ENCODE results near the gene RNH1. TPM values are rescaled to one million over a fixed set of nuclear protein-coding genes. Genes with fewer than 3 reads are reported as not detected.

The RNH1 gene
- total and polyA plus RNA-seq, 2 experiments from 2014 or later: 105 to 199 TPM

DNA sequence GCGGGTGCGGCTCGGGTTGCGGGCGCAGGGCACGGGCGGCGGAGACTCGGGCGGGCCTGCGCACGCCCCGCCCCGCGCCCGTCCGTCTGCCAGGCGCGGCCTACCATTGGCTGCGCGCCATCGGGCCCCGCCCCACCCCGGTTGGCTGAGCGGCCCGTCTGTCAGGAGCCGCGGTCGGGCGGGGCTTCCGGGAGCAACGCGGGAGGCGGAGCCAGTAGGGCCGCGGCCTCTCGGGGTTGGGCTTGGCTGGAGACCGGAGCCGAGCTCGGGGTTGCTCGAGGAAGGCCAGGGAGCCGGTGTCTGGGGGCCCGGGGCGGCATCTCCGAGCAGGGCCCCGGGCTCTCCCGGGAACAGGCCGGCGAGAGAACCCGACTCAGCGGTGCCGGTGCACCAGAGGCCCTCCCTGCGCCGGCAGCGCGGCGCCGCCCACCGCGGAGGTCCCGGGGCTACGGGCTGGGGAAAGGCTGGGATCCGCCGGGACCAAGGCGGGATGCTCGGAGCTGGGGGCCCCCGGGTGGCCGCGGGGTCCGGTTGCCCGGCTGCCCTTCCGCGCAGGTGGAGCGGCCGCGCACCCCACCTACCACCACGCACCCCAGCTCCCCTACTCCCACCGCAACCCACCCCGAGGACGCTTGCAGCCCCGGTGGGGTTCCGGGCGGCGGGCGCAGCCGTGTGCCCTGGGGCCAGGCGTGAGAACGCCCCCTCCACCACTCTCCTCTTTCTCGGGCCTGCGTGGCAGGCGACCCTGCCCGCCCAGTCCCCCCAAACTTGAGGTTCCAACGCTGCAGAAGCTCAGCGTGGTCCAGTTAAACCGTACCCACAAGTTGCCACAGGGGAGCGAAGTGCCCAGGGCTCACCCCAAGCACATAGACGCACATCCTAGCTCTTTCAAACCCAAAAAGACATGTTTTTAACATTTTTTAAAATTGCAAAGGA lies 28.7 kb upstream of the RNH1 start, which contains the start of gene HRAS:
HRAS (minus strand) TSS at position 58 of the 936 bp plus-strand sequence.
- Histone ChIP-seq H3K27me3 (no peaks in the 10 kb centered on the region), H3K9me3 (ENCODE audit: low read depth) (no peaks in the 10 kb centered on the region), H3K4me2 (peak within 1 kb of the TSS; percentile 99), H2AFZ (peak within 1 kb of the TSS; percentile 52), H3K9me2 (replicated peaks; ENCODE audit: insufficient read depth) (no peaks in the 10 kb centered on the region), H3K79me2 (peaks cover 10% of the 10 kb centered on the region), H3K4me3 (peak within 1 kb of the TSS; percentile 77), H3K36me3 (replicated peaks; ENCODE audit: insufficient read depth, low read depth) (no peaks in the 10 kb centered on the region), H3K27ac (peak within 1 kb of the TSS; percentile 87), H4K20me1 (ENCODE audit: insufficient read depth, poor library complexity, severe bottlenecking) (peaks cover 15% of the 10 kb centered on the region), H3K4me1 (ENCODE audit: insufficient read depth) (peaks cover 25% of the 10 kb centered on the region)
- 5% methylated on average over 35 of the region's 97 CpGs for WGBS (ENCODE audit: low lambda C conversion rate, missing lambda C conversion rate)
- peak; percentile 99 for DNase-seq (ENCODE audit: low spot score)
- TF ChIP-seq EZH2 (IDR thresholded peaks at IDR 0.05; ENCODE audit: borderline replicate concordance) (no peak), EZH2phosphoT487 (IDR thresholded peaks at IDR 0.05; ENCODE audit: low read depth, severe bottlenecking, unreplicated experiment) (no peak)

DNA sequence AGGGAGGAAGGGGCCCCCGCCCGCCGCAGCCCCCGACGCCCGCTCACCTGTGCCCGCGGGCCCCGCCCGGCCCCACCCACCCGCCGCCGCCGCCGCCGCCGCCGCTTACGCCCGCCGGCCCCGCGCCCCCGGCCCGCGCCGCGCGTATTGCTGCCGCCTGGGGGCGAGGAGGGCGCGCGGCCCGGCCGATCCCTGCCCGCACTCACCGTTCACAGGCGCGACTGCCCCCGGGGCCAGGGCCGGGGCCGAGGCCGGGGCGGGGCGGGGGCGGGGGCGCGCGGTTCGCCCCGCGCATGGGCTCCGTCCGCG lies 28.1 kb upstream of the RNH1 start:
- H2AFZ ChIP-seq: no peak overlapping the region
- peak overlapping the region; percentile 77 for H3K4me3 ChIP-seq
- peaks cover 15% of the 10 kb centered on the region for H4K20me1 ChIP-seq (ENCODE audit: insufficient read depth, poor library complexity, severe bottlenecking)
- no peaks in the 10 kb centered on the region for H3K9me3 ChIP-seq (ENCODE audit: low read depth)
- H3K27ac ChIP-seq: no peak overlapping the region
- TF ChIP-seq EZH2 (IDR thresholded peaks at IDR 0.05; ENCODE audit: borderline replicate concordance) (no peak), EZH2phosphoT487 (IDR thresholded peaks at IDR 0.05; ENCODE audit: low read depth, severe bottlenecking, unreplicated experiment) (no peak)
- TF ChIP-seq, protein P1, sequence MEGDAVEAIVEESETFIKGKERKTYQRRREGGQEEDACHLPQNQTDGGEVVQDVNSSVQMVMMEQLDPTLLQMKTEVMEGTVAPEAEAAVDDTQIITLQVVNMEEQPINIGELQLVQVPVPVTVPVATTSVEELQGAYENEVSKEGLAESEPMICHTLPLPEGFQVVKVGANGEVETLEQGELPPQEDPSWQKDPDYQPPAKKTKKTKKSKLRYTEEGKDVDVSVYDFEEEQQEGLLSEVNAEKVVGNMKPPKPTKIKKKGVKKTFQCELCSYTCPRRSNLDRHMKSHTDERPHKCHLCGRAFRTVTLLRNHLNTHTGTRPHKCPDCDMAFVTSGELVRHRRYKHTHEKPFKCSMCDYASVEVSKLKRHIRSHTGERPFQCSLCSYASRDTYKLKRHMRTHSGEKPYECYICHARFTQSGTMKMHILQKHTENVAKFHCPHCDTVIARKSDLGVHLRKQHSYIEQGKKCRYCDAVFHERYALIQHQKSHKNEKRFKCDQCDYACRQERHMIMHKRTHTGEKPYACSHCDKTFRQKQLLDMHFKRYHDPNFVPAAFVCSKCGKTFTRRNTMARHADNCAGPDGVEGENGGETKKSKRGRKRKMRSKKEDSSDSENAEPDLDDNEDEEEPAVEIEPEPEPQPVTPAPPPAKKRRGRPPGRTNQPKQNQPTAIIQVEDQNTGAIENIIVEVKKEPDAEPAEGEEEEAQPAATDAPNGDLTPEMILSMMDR (IDR thresholded peaks at IDR 0.05; ENCODE audit: poor library complexity): no peak
- H3K79me2 ChIP-seq: peaks cover 10% of the 10 kb centered on the region
- no CpG with 5 or more reads among the region's 56 CpGs for WGBS (ENCODE audit: low lambda C conversion rate, missing lambda C conversion rate)
- no peaks in the 10 kb centered on the region for H3K36me3 ChIP-seq (replicated peaks; ENCODE audit: insufficient read depth, low read depth)
- no peaks in the 10 kb centered on the region for H3K9me2 ChIP-seq (replicated peaks; ENCODE audit: insufficient read depth)
- peak overlapping the region; percentile 99 for H3K4me2 ChIP-seq
- no peak for DNase-seq (ENCODE audit: low spot score)
- H3K4me1 ChIP-seq (ENCODE audit: insufficient read depth): peaks cover 25% of the 10 kb centered on the region
- no peaks in the 10 kb centered on the region for H3K27me3 ChIP-seq

DNA sequence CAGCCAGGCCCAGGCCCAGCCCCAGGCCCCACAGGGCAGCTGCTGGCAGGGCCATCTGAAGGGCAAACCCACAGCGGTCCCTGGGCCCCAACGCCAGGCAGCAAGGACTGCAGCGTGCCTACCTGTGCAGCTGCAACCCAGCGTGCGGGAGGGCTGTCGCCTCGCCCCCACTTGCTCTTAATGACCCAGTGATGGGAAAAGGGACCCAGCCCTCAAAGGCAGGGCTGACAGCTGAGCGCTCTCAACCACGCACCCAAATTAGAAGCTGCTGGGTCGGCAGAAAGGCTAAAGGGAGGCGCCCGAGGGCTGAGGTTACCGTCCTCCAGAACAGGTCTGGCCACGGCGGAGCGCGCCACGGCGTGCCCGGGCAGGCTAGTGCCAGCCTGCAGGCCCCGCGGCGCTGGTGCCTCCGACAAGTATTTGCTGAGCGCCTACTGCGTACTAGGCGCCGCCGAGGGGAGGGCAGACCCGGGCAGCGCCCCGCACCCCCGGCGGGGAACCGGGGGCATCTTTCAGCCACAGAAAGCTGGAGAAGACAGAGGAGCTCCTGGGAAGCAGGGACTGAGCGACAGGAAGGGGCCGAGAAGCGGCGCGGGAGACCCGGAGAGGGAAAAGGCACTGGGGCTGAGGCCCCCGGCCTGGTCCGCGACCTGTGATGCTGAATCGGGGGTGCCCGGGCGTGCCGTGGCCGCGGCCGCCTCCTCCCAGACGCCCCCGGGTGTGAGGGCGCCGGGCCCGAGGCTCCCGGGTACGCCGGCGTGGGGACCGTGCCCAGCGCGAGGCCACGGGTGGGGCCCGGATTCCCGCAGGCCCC lies 27.6 kb upstream of the RNH1 start:
- Histone ChIP-seq H3K27ac (peak overlapping the region; percentile 62), H3K27me3 (no peaks in the 10 kb centered on the region), H4K20me1 (ENCODE audit: insufficient read depth, poor library complexity, severe bottlenecking) (peaks cover 15% of the 10 kb centered on the region), H3K4me1 (ENCODE audit: insufficient read depth) (peaks cover 25% of the 10 kb centered on the region), H3K4me3 (peak overlapping the region; percentile 77), H2AFZ (peak overlapping the region; percentile 52), H3K9me3 (ENCODE audit: low read depth) (no peaks in the 10 kb centered on the region), H3K36me3 (replicated peaks; ENCODE audit: insufficient read depth, low read depth) (no peaks in the 10 kb centered on the region), H3K9me2 (replicated peaks; ENCODE audit: insufficient read depth) (no peaks in the 10 kb centered on the region), H3K79me2 (peaks cover 10% of the 10 kb centered on the region), H3K4me2 (peak overlapping the region; percentile 99)
- WGBS (ENCODE audit: low lambda C conversion rate, missing lambda C conversion rate): 18% methylated on average over 50 of the region's 66 CpGs
- TF ChIP-seq, protein P1 (IDR thresholded peaks at IDR 0.05; ENCODE audit: poor library complexity): no peak
- TF ChIP-seq EZH2phosphoT487 (IDR thresholded peaks at IDR 0.05; ENCODE audit: low read depth, severe bottlenecking, unreplicated experiment) (no peak), EZH2 (IDR thresholded peaks at IDR 0.05; ENCODE audit: borderline replicate concordance) (no peak)
- peak; percentile 55 for DNase-seq (ENCODE audit: low spot score)
